MM.1S (cell line): ENCODE data around the gene DAPP1.

Experiments used
- CTCF ChIP-seq: fragments of 300-600 bp; sonication (generic); IDR thresholded peaks from 2 replicates; pipeline ENCODE4 v1.5.1; 2016; ENCODE audit warnings: antibody characterized with exemption, low read length, mixed read lengths
- EZH2 ChIP-seq: fragments of 300-600 bp; sonication (generic); optimal IDR thresholded peaks from 2 replicates; pipeline ENCODE3; 2017; ENCODE audit warnings: low read depth, mild to moderate bottlenecking, antibody characterized with exemption, low read length, mixed read lengths
- EZH2phosphoT487 ChIP-seq: fragments of 300-600 bp; sonication (generic); IDR thresholded peaks from 2 replicates; pipeline ENCODE4 v1.6.1; 2018; ENCODE audit warnings: antibody characterized with exemption, low read length

GRCh38 chr4:99822734-99823133, 6.1 kb downstream of the DAPP1 start:
- TF ChIP-seq CTCF (no peak), EZH2 (no peak), EZH2phosphoT487 (no peak)
